Adrenal gland (tissue), 5 donors: ENCODE measurements around the gene MICAL3.

Source experiments
- CTCF ChIP-seq, 6 experiments: fragments of 450-650 bp in 4 of 6; fragments of 200-600 bp in 2 of 6; sonication (generic) in 1 of 6; IDR thresholded peaks; 1 replicate in 5 of 6; 2 replicates in 1 of 6; pipeline versions ENCODE4 v1.5.1 to v1.8.0; 2016 to 2021; ENCODE audit warnings: antibody characterized with exemption in 6 of 6, mild to moderate bottlenecking in 2 of 6, moderate library complexity in 1 of 6
- POLR2A ChIP-seq, 2 donors: fragments of 450-650 bp; IDR thresholded peaks; one replicate each; pipeline ENCODE4 v1.6.1; 2017; ENCODE audit warnings: antibody characterized with exemption in 2 of 2, mild to moderate bottlenecking in 2 of 2, moderate library complexity in 1 of 2
- donor health status: DM: no; HTN: no; CAD: no.

- TF ChIP-seq CTCF (IDR thresholded peaks at IDR 0.05) (no peak), POLR2A (IDR thresholded peaks at IDR 0.05) (no peak)
Observed at GRCh38 chr22:17738386-17739128, 285.8 kb downstream of the MICAL3 start.
